HepG2 (cell line): ENCODE data around the gene TNKS1BP1.

Source experiments
- CEBPB ChIP-seq: IDR thresholded peaks from 2 replicates; pipeline ENCODE4 v1.6.1; 2011; ENCODE audit warnings: low read depth, low read length, improper control_type of control experiment, borderline replicate concordance
- FOXM1 ChIP-seq: sonication (generic); formaldehyde crosslinking; IDR thresholded peaks from 2 replicates; pipeline ENCODE4 v1.5.0; 2020; ENCODE audit warnings: missing genetic modification reagents
- MAFK ChIP-seq, 2 experiments: IDR thresholded peaks in 1 of 2; conservative IDR thresholded peaks in 1 of 2; 2 replicates each; pipeline ENCODE4 v1.6.1; 2011; ENCODE audit warnings: improper control_type of control experiment in 2 of 2, low read length in 2 of 2
- MXD1 ChIP-seq: sonication (generic); formaldehyde crosslinking; IDR thresholded peaks from 2 replicates; pipeline ENCODE4 v1.4.0; 2020; ENCODE audit warnings: mild to moderate bottlenecking, missing genetic modification reagents
- MXI1 ChIP-seq: IDR thresholded peaks from 3 replicates; pipeline ENCODE4 v1.6.1; 2012; ENCODE audit warnings: low read depth, low read length, inconsistent platforms, borderline replicate concordance
- PHF8 ChIP-seq: sonication (generic); formaldehyde crosslinking; IDR thresholded peaks from 2 replicates; pipeline ENCODE4 v1.5.0; 2020; ENCODE audit warnings: missing genetic modification reagents
- PITX1 ChIP-seq: sonication (generic); formaldehyde crosslinking; IDR thresholded peaks from 2 replicates; pipeline ENCODE4 v1.5.1; 2020; ENCODE audit warnings: mild to moderate bottlenecking, missing genetic modification reagents
- SALL1 ChIP-seq: sonication (generic); formaldehyde crosslinking; IDR thresholded peaks from 2 replicates; pipeline ENCODE4 v1.8.0; 2022; ENCODE audit warnings: mild to moderate bottlenecking, missing genetic modification reagents
- SP4 ChIP-seq: sonication (generic); formaldehyde crosslinking; IDR thresholded peaks from 2 replicates; pipeline ENCODE4 v1.8.1; 2023; ENCODE audit warnings: mild to moderate bottlenecking, missing genetic modification reagents
- ZNF704 ChIP-seq: sonication (generic); formaldehyde crosslinking; IDR thresholded peaks from 2 replicates; pipeline ENCODE4 v1.8.1; 2023; ENCODE audit warnings: mild to moderate bottlenecking, inconsistent platforms, moderate library complexity, missing genetic modification reagents, borderline replicate concordance
- TF ChIP-seq, protein P1 (sequence below): sonication (generic); formaldehyde crosslinking; IDR thresholded peaks from 2 replicates; pipeline ENCODE4 v1.5.0; 2020; ENCODE audit warnings: mild to moderate bottlenecking, missing genetic modification reagents, moderate library complexity
- TF ChIP-seq, protein P2 (sequence below): sonication (generic); formaldehyde crosslinking; IDR thresholded peaks from 2 replicates; pipeline ENCODE4 v1.5.0; 2020; ENCODE audit warnings: mild to moderate bottlenecking, missing genetic modification reagents
- TF ChIP-seq, protein P3 (sequence below): sonication (generic); formaldehyde crosslinking; IDR thresholded peaks from 2 replicates; pipeline ENCODE4 v1.4.0; 2020; ENCODE audit warnings: missing genetic modification reagents

- TF ChIP-seq MAFK (conservative IDR thresholded peaks at IDR 0.05 in 1 of 2, IDR thresholded peaks at IDR 0.05 in 1 of 2; ENCODE audit: low read length in 2 of 2) (no peak), PHF8 (CRISPR knock-in tag) (no peak), MXI1 (no peak), ZNF704 (CRISPR knock-in tag) (no peak), MXD1 (no peak), PITX1 (CRISPR knock-in tag) (no peak), SALL1 (CRISPR knock-in tag) (no peak), SP4 (CRISPR knock-in tag) (no peak), FOXM1 (CRISPR knock-in tag) (no peak), CEBPB (no peak)
- TF ChIP-seq, protein P1, sequence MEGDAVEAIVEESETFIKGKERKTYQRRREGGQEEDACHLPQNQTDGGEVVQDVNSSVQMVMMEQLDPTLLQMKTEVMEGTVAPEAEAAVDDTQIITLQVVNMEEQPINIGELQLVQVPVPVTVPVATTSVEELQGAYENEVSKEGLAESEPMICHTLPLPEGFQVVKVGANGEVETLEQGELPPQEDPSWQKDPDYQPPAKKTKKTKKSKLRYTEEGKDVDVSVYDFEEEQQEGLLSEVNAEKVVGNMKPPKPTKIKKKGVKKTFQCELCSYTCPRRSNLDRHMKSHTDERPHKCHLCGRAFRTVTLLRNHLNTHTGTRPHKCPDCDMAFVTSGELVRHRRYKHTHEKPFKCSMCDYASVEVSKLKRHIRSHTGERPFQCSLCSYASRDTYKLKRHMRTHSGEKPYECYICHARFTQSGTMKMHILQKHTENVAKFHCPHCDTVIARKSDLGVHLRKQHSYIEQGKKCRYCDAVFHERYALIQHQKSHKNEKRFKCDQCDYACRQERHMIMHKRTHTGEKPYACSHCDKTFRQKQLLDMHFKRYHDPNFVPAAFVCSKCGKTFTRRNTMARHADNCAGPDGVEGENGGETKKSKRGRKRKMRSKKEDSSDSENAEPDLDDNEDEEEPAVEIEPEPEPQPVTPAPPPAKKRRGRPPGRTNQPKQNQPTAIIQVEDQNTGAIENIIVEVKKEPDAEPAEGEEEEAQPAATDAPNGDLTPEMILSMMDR (CRISPR knock-in tag) = no peak
- TF ChIP-seq, protein P2, sequence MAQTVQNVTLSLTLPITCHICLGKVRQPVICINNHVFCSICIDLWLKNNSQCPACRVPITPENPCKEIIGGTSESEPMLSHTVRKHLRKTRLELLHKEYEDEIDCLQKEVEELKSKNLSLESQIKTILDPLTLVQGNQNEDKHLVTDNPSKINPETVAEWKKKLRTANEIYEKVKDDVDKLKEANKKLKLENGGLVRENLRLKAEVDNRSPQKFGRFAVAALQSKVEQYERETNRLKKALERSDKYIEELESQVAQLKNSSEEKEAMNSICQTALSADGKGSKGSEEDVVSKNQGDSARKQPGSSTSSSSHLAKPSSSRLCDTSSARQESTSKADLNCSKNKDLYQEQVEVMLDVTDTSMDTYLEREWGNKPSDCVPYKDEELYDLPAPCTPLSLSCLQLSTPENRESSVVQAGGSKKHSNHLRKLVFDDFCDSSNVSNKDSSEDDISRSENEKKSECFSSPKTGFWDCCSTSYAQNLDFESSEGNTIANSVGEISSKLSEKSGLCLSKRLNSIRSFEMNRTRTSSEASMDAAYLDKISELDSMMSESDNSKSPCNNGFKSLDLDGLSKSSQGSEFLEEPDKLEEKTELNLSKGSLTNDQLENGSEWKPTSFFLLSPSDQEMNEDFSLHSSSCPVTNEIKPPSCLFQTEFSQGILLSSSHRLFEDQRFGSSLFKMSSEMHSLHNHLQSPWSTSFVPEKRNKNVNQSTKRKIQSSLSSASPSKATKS = no peak
- TF ChIP-seq, protein P3, sequence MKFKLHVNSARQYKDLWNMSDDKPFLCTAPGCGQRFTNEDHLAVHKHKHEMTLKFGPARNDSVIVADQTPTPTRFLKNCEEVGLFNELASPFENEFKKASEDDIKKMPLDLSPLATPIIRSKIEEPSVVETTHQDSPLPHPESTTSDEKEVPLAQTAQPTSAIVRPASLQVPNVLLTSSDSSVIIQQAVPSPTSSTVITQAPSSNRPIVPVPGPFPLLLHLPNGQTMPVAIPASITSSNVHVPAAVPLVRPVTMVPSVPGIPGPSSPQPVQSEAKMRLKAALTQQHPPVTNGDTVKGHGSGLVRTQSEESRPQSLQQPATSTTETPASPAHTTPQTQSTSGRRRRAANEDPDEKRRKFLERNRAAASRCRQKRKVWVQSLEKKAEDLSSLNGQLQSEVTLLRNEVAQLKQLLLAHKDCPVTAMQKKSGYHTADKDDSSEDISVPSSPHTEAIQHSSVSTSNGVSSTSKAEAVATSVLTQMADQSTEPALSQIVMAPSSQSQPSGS = no peak
These were observed 19.2 kb downstream of the TNKS1BP1 start for GRCh38 chr11:57305523-57305922.
